GM08714 (cell line): Measurements from ENCODE around the gene PLAC1.

ENCODE experiments used
- H3K4me3 ChIP-seq: fragments of 200-500 bp; sonication (Bioruptor generic); 2 replicates; pipeline ENCODE4 v1.5.1; 2014; ENCODE audit warnings: mild to moderate bottlenecking, low read length, inconsistent platforms
- ZNF274 ChIP-seq: IDR thresholded peaks from 2 replicates; pipeline ENCODE4 v1.6.1; 2012; ENCODE audit warnings: mild to moderate bottlenecking, low read depth, low read length

The PLAC1 gene

DNA sequence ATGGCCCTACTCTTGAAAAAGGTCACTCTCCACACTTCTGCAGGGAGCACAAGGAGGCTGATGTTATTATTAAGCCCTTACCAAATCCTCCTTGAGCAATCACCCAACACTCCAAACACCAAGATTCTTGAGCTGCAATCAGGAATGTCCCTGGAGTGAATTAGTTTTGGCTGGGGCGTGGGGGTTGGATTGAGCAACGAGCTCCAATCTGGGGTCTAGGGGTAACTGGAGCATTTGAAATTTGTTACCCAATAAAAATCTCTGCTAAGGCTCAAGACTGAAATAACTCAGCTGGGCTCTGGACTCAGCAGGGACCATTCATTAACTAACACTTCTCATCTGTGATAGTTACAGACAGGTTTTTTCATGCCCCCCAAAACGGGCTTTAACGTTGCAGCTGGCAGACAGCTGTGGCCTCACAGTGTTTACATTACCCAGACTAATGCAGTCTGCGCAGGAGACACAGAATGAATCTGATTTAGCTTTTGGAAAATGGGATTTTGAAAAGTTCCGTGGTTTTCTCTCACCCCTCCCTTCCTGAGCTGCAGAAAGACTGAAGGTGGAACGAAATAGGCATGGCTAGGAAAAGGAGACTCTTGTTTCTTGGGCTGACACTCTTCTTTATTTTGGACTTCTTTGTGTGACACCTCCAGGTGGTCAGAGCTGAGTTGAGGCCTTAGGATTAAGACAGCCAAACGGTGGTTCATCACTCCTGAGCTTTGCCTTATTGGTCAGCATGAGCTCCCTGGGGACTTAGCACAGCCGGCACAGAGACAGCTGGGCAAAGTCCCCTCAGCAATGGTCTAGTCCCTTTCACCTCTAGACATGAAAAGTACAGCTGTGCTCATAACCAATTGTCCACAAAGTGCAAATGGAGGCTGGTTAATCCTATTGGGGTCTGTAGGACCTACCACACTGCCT, 26.6 kb downstream of the PLAC1 start:
- H3K4me3 ChIP-seq: no peak overlapping the region
- TF ChIP-seq ZNF274: no peak

GRCh38 chrX:134628663-134629062, 29.6 kb downstream of the PLAC1 start:
- no peak overlapping the region for H3K4me3 ChIP-seq
- no peak for TF ChIP-seq ZNF274

DNA sequence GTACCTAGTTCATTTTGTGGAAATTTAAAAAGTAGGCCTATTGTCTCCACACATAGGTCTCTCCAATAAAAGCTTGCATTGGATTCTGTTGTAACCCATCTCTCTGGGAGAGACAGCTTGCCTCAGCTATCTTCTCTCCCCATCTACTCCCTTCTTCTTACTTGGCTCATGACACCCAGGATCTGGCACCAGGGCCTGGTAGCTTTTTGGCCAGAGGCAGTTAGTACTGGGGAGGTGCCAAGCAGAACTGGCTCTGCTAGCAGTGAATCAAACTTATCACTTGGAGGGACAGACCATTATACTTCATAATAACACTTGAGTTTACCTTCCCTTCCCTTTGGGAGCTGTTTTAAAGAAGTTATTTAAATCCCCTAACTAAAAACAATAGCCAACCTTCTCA, 31.8 kb downstream of the PLAC1 start:
- no peak for TF ChIP-seq ZNF274
- H3K4me3 ChIP-seq: no peak overlapping the region

- TF ChIP-seq ZNF274: no peak
Observed at GRCh38 chrX:134625315-134625718, 33.0 kb downstream of the PLAC1 start.

GRCh38 chrX:134624046-134624430, 34.2 kb downstream of the PLAC1 start:
- TF ChIP-seq ZNF274: no peak
- H3K4me3 ChIP-seq: no peak overlapping the region

More at GRCh38 chrX:134625315-134625718, 33.0 kb downstream of the PLAC1 start:
- no peak overlapping the region for H3K4me3 ChIP-seq

DNA sequence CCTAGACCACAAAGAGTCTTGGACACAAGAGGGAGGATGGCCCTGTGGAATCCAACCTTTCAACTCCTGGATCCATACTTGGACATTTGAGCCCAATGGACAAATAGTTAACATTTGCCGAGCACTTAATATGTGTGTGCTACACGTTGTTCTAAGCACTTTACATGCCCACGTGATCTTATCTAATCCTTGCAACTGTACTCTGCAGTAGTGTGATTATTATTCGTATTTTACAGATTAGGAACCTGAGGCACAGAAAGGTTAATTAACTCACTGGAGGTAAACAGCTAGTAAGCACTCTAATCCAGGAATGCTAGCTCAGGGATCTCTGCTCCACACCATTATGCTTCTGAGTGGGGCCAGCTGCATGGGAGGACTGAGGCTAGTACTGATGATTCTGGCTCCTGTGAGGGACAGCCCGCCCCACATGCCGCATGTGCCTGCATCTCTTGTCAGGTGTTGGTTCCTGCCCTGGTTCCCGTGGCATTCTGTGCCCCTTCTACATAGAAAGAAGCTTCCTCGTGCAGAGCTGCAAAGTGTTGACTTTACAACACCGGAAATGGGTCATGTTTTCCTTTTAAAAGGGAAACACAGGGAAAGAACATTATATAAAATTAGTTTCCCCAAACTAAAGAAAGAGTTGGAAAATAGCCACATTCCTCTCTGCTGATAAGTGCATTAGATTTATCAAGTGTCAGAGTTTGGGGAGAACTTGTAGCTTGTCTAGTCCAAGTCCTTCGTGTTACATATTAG, 34.8 kb downstream of the PLAC1 start:
- TF ChIP-seq ZNF274: no peak
- H3K4me3 ChIP-seq: no peak overlapping the region

DNA sequence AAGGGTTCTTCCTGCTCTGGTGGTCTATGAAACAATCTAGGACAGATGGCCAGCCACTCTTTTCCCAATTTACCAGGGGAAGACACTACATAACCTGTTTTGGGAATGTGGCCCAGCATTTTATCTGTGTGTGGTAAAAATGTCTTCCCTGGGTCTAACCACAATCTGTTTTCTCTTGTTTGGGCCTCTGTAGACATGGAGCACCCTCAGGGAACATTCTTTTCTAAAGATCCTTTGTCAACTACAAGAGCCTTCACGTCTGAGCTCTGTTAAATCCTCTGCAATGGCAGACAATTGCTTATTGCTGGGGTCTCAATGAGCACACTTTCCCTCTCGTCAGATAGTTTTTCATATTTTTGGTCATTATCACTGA, 35.5 kb downstream of the PLAC1 start:
- no peak overlapping the region for H3K4me3 ChIP-seq
- no peak for TF ChIP-seq ZNF274

GRCh38 chrX:134622056-134622812, 36.0 kb downstream of the PLAC1 start:
- H3K4me3 ChIP-seq: no peak overlapping the region; the same call in 1 of the 2 replicates
- TF ChIP-seq ZNF274: no peak

DNA sequence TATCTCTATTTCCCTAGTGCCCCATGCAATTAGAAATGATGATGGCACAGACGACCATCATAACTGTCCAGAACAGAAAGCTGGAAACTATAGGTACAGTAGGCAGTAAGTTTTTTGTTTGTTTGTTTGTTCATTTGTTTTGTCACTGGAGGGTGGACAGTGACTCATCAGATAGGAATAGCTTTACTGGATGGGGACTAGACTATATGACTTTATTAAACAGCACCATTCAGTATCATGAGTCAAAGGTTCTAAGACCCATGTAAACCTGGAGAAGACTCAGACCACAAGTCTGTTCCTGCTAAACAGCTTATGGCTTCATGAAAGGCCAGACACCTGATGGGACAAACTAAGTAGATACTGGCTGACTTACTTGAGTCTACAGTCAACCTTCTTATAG, 38.4 kb downstream of the PLAC1 start:
- no peak for TF ChIP-seq ZNF274
- no peak overlapping the region for H3K4me3 ChIP-seq

- no peak for TF ChIP-seq ZNF274
- no peak overlapping the region for H3K4me3 ChIP-seq
Observed at GRCh38 chrX:134613396-134613795, 44.9 kb downstream of the PLAC1 start.

GRCh38 chrX:134608153-134608552, 50.1 kb downstream of the PLAC1 start:
- TF ChIP-seq ZNF274: no peak
- no peak overlapping the region for H3K4me3 ChIP-seq

- H3K4me3 ChIP-seq: no peak overlapping the region
- TF ChIP-seq ZNF274: no peak
Observed at GRCh38 chrX:134607523-134607922, 50.7 kb downstream of the PLAC1 start.

DNA sequence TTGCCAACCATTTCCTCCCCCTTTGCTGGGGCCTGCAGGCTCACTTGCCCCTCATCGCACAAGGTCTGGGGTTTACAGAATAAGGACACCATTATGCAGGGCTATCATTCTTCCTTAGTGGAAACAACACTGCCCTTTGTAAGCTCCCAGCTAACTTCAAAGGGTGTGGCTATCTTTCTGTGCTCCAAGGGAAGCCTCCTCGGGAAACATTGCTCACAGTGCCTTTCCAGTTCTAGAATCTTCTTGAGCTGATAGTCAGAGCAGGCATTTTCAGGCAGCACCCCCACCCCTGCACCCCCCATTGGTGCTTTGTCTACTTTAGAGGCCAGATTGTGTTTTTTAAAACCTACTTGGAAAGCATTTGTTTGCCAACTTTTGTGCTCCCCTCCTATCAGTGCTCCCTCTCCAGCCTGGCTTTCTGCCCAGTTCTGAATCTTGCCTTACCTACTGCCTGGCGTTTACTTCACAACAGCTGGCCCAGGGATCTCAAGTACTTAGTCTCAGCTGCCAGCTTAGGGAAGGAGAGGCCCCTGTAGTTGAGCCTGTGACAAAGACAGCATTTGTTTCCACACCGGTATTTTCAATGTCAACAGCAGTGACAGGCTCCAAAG, 53.5 kb downstream of the PLAC1 start:
- TF ChIP-seq ZNF274: no peak
- no peak overlapping the region for H3K4me3 ChIP-seq
